GM18868 (cell line): ENCODE data around the gene KRTAP5-3.
"Not testable (repeated sequence)": the region's sequence is repeated elsewhere in the genome, so short reads cannot be mapped to it uniquely, and the experiment has no call there.

ENCODE experiments used
- ATAC-seq: cut with Tn5 transposase; IDR thresholded peaks from one replicate; pipeline ENCODE4 v1.9.1; 2021; ENCODE audit warnings: mild to moderate bottlenecking, moderate library complexity; ENCODE audit not compliant: unreplicated experiment

The KRTAP5-3 gene

GRCh38 chr11:1584661-1585370 is 23.4 kb downstream of the KRTAP5-3 start, which contains the start of gene KRTAP5-1:
Gene KRTAP5-1 (minus strand): TSS chr11:1585283. CDS start chr11:1585249, 34 bp downstream.
- ATAC-seq, result not testable (repeated sequence)

- ATAC-seq, result not testable (repeated sequence)
Measured at GRCh38 chr11:1582909-1583308, 25.4 kb downstream of the KRTAP5-3 start.

- no peak for ATAC-seq
Measured at GRCh38 chr11:1581976-1582375, 26.3 kb downstream of the KRTAP5-3 start.

- no peak for ATAC-seq
Measured at GRCh38 chr11:1576825-1577224, 31.4 kb downstream of the KRTAP5-3 start.

GRCh38 chr11:1575756-1576155 is 32.5 kb downstream of the KRTAP5-3 start:
- not testable (repeated sequence) for ATAC-seq

GRCh38 chr11:1574933-1575242 is 33.4 kb downstream of the KRTAP5-3 start:
- ATAC-seq, result no peak

GRCh38 chr11:1574238-1574932 is 33.9 kb downstream of the KRTAP5-3 start:
- ATAC-seq, result no peak

GRCh38 chr11:1573903-1574237 is 34.4 kb downstream of the KRTAP5-3 start:
- no peak for ATAC-seq

- no peak for ATAC-seq
Measured at GRCh38 chr11:1573077-1573902, 35.0 kb downstream of the KRTAP5-3 start.

- ATAC-seq, result peak; percentile 58
Measured at GRCh38 chr11:1572197-1573076, 35.8 kb downstream of the KRTAP5-3 start, which contains the start of gene DUSP8. Gene DUSP8 (minus strand): TSS chr11:1572271. CDS start chr11:1565826, 6,445 bp downstream.

- no peak for ATAC-seq
Measured at GRCh38 chr11:1571760-1572196, 36.5 kb downstream of the KRTAP5-3 start.

- no peak for ATAC-seq
Measured at GRCh38 chr11:1570896-1571759, 37.1 kb downstream of the KRTAP5-3 start.

- no peak for ATAC-seq
Measured at GRCh38 chr11:1570531-1570895, 37.8 kb downstream of the KRTAP5-3 start.

GRCh38 chr11:1570001-1570453 is 38.2 kb downstream of the KRTAP5-3 start:
- ATAC-seq, result no peak

GRCh38 chr11:1569251-1569780 is 38.9 kb downstream of the KRTAP5-3 start:
- no peak for ATAC-seq

GRCh38 chr11:1568441-1568911 is 39.8 kb downstream of the KRTAP5-3 start:
- ATAC-seq, result no peak

GRCh38 chr11:1567721-1568100 is 40.6 kb downstream of the KRTAP5-3 start:
- no peak for ATAC-seq

- no peak for ATAC-seq
Measured at GRCh38 chr11:1567052-1567720, 41.1 kb downstream of the KRTAP5-3 start.
